Measurements from ENCODE around the gene ACSL6. TPM values are rescaled to one million over a fixed set of nuclear protein-coding genes. Genes with fewer than 3 reads are reported as not detected.

ACSL6 gene
- total RNA-seq, 1 donor from 2014 or later: under 0.01 TPM

DNA sequence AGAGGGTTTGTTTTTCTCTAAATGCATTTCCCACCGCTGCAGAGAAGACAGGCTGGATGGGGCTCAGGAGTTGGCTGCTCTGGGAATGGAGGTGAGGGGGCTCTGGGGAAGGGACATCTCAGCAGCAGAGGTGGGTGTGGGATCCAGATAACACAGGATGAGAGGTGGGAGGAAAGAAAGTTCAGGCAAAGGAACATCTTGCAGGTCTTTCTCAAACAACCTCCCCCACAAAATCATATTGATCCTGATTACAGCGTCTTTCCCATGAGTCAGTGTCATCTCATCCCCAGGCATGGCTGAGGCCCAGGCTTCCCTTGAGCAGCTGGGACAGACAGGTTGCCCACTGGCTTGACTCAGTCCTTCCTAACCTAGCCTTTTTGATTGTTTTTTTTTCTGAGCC, 11.3 kb upstream of the ACSL6 start:
- DNase-seq (ENCODE audit: low read depth): no peak
- Histone ChIP-seq H3K36me3 (ENCODE audit: control insufficient read depth, insufficient read depth, low read length) (no peaks in the 10 kb centered on the region), H3K27me3 (ENCODE audit: control insufficient read depth, insufficient read depth, low read length) (peaks cover 13% of the 10 kb centered on the region), H3K4me3 (ENCODE audit: low read depth, low read length) (no peak overlapping the region)
- TF ChIP-seq, protein P1, sequence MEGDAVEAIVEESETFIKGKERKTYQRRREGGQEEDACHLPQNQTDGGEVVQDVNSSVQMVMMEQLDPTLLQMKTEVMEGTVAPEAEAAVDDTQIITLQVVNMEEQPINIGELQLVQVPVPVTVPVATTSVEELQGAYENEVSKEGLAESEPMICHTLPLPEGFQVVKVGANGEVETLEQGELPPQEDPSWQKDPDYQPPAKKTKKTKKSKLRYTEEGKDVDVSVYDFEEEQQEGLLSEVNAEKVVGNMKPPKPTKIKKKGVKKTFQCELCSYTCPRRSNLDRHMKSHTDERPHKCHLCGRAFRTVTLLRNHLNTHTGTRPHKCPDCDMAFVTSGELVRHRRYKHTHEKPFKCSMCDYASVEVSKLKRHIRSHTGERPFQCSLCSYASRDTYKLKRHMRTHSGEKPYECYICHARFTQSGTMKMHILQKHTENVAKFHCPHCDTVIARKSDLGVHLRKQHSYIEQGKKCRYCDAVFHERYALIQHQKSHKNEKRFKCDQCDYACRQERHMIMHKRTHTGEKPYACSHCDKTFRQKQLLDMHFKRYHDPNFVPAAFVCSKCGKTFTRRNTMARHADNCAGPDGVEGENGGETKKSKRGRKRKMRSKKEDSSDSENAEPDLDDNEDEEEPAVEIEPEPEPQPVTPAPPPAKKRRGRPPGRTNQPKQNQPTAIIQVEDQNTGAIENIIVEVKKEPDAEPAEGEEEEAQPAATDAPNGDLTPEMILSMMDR (IDR thresholded peaks at IDR 0.05; ENCODE audit: insufficient read depth, low read length, poor library complexity, severe bottlenecking): no peak

DNA sequence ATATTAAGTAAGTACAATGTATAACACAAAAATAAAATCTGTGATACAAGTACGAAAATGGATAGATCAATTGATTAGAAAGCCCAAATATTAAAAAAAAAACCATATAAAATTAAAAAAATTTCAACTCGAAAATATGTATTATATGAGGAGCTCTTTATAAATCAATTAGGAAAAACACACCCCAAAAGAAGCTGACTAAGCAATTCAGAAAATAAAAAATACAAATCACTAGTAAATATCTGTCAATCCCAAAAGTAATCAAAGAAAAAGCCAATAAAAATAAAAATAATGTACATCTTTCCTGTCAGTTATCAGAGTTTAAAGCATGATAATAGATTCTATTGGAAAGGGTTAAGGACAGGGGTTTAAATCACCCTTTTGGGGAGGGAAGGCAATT, 10.2 kb upstream of the ACSL6 start:
- no peaks in the 10 kb centered on the region for H3K36me3 ChIP-seq (ENCODE audit: control insufficient read depth, insufficient read depth, low read length)
- no peak overlapping the region for H3K4me3 ChIP-seq (ENCODE audit: low read depth, low read length)
- H3K27me3 ChIP-seq (ENCODE audit: control insufficient read depth, insufficient read depth, low read length): peaks cover 14% of the 10 kb centered on the region
- DNase-seq (ENCODE audit: low read depth): no peak
- TF ChIP-seq, protein P1 (IDR thresholded peaks at IDR 0.05; ENCODE audit: insufficient read depth, low read length, poor library complexity, severe bottlenecking): no peak

DNA sequence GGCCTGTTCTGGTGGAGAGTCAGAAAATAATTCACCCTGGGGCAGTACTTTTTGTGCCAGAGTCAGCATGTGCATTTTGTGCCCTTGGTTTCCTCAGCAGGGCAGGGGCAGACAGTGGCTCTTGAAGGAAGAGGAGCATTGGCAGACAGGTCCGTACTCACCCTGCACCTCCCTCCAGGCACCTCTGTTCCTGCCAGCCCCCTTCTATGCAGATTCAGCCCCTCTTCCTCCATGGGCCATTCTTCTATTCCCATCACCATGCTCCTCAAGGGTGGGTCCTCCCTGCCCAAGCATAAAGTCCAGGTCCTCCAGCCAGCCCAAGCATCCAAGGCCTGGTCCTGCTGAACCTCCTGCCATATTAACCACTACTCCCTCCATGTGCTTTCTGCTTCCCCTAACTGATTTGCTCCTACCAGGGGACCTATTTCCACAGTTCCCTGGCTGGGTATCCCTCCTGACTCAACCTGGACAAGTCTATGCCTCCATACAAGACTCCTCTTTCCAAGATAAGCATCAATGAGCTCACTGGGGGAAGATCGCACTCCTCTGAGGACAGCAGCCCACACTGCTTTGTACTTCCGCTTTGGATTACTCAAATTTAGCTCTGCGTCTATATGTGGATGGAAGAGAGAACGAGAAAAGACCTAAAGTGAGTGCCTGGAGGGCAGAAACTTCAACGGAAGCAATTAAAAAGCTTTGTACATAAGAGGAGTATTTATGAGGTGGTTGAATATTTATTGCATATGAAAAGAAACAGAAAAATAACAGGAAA, 9.3 kb upstream of the ACSL6 start:
- no peak for DNase-seq (ENCODE audit: low read depth)

DNA sequence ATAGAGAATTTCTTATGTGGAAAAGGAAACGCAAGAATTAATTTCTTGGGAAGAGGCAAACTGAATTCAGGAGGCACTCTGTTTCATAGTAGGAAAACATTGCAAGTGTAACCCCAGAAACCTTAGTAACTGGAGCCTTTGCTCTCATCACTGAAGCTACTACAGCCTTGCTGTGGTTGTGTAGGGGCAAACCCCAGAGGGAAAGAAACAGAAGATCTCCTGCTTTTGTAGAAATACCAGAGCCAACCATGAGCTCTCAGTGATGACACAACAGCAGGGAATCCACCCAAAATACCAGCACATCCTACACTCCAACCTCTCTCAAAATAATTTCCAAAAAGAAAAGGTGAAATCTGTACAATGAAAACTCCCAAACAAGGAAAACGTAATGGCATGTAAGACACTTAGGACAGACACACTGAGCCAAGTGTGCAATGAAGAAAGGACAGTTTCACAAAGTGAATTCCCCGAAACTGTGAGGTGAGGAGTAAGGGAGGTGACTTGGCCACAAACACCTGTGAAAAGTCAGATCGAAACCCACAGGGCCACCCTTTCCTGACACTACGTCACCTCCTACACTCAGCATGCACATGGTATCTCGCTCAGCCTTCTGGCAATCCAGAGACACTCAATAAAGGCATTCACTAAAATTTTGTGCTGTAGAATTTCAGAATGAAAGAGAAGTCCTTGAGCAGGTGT, 8.5 kb upstream of the ACSL6 start:
- Histone ChIP-seq H3K4me3 (ENCODE audit: low read depth, low read length) (no peak overlapping the region), H3K27me3 (ENCODE audit: control insufficient read depth, insufficient read depth, low read length) (peaks cover 14% of the 10 kb centered on the region), H3K36me3 (ENCODE audit: control insufficient read depth, insufficient read depth, low read length) (no peaks in the 10 kb centered on the region)
- TF ChIP-seq, protein P1 (IDR thresholded peaks at IDR 0.05; ENCODE audit: insufficient read depth, low read length, poor library complexity, severe bottlenecking): no peak
- no peak for DNase-seq (ENCODE audit: low read depth)

More for the DNA sequence above, 9.3 kb upstream of the ACSL6 start:
- H3K4me3 ChIP-seq (ENCODE audit: low read depth, low read length): no peak overlapping the region
- H3K27me3 ChIP-seq (ENCODE audit: control insufficient read depth, insufficient read depth, low read length): peaks cover 14% of the 10 kb centered on the region
- H3K36me3 ChIP-seq (ENCODE audit: control insufficient read depth, insufficient read depth, low read length): no peaks in the 10 kb centered on the region
- TF ChIP-seq, protein P1 (IDR thresholded peaks at IDR 0.05; ENCODE audit: insufficient read depth, low read length, poor library complexity, severe bottlenecking): no peak

DNA sequence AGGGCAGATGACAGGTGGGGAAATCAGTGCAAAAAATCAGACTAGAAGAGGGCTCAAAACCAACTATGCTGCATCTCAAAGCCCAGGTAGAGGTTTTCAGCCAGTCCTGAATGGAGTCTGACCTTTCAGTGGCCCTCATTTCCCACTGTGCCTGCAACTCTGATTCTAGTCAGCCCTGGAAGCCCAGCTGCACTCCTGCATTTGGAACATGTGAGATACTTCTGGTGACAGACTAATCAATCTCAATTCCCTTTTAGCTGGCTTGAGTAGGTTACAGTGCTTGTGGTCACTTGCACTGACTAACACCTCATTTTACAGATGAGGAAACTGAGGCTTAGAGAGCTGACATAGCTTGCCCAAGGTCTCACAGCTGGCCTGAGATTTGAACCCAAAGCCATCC, 7.9 kb upstream of the ACSL6 start:
- no peak for DNase-seq (ENCODE audit: low read depth)
- peaks cover 14% of the 10 kb centered on the region for H3K27me3 ChIP-seq (ENCODE audit: control insufficient read depth, insufficient read depth, low read length)
- TF ChIP-seq, protein P1 (IDR thresholded peaks at IDR 0.05; ENCODE audit: insufficient read depth, low read length, poor library complexity, severe bottlenecking): no peak
- H3K36me3 ChIP-seq (ENCODE audit: control insufficient read depth, insufficient read depth, low read length): no peaks in the 10 kb centered on the region
- H3K4me3 ChIP-seq (ENCODE audit: low read depth, low read length): no peak overlapping the region
